Upper lobe of left lung (tissue), 6 donors: ENCODE data around the gene DNALI1. TPM values are rescaled to one million over a fixed set of nuclear protein-coding genes. Genes with fewer than 3 reads are reported as not detected.
A peak's percentile ranks its signal among the peaks of the same experiment; 100 is the strongest.

ENCODE experiments used
- ATAC-seq, 2 donors: fragments of 200-7000 bp; cut with Tn5 transposase; one replicate each; pipeline ENCODE4 v1.9.1; 2022; ENCODE audit warnings: mild to moderate bottlenecking in 2 of 2, moderate library complexity in 2 of 2; ENCODE audit not compliant: low FRiP score in 2 of 2
- DNase-seq, 2 donors: peaks; one replicate each; pipeline ENCODE4 v3.0.0-alpha.2; 2019 to 2020
- H3K27ac ChIP-seq, 4 donors: fragments of 200-600 bp; sonication (generic); one replicate each; pipeline ENCODE4 v1.5.1; 2016 to 2019
- H3K27me3 ChIP-seq, 4 donors: fragments of 200-600 bp; sonication (generic); one replicate each; pipeline ENCODE4 v1.5.1; 2017 to 2019
- H3K36me3 ChIP-seq, 4 donors: fragments of 200-600 bp; sonication (generic); one replicate each; pipeline ENCODE4 v1.5.1; 2016 to 2019
- H3K4me1 ChIP-seq, 4 donors: fragments of 200-600 bp; sonication (generic); one replicate each; pipeline ENCODE4 v1.5.1; 2018 to 2019
- H3K4me3 ChIP-seq, 4 donors: fragments of 200-600 bp; sonication (generic); one replicate each; pipeline ENCODE4 v1.5.1; 2017 to 2019; ENCODE audit warnings: mild to moderate bottlenecking in 2 of 4, moderate library complexity in 1 of 4
- H3K9me3 ChIP-seq, 4 donors: fragments of 200-600 bp; sonication (generic); one replicate each; pipeline ENCODE4 v1.5.1; 2018 to 2019
- CTCF ChIP-seq, 6 experiments: fragments of 450-650 bp in 4 of 6; fragments of 200-600 bp in 2 of 6; sonication (generic) in 2 of 6; IDR thresholded peaks; one replicate each; pipeline ENCODE4 v1.5.1; 2016 to 2019; ENCODE audit warnings: antibody characterized with exemption in 6 of 6
- EP300 ChIP-seq, 4 donors: sonication (generic); formaldehyde crosslinking; IDR thresholded peaks; one replicate each; pipeline ENCODE4 v1.5.1; 2017; ENCODE audit warnings: antibody characterized with exemption in 4 of 4, control low read depth in 2 of 4
- POLR2A ChIP-seq, 4 donors: fragments of 450-650 bp; IDR thresholded peaks; one replicate each; pipeline ENCODE4 v1.5.1; 2016 to 2017; ENCODE audit warnings: antibody characterized with exemption in 4 of 4, mild to moderate bottlenecking in 2 of 4
- POLR2AphosphoS5 ChIP-seq, 2 donors: sonication (generic); formaldehyde crosslinking; IDR thresholded peaks; one replicate each; pipeline ENCODE4 v1.5.1; 2017; ENCODE audit warnings: antibody characterized with exemption in 2 of 2
- WGBS, 2 donors: methylation state at CpG; one replicate each; pipeline ENCODE4 v1.1.5; 2017 to 2018; 5-methylcytosine and 5-hydroxymethylcytosine counted together
- total RNA-seq, 6 donors: library from RNA; depleted of rRNA in 4 of 6; stranded (reverse); fragments of >200 nt in 4 of 6; gene quantifications; one replicate each; pipeline versions ENCODE4 v1.1.0 to v1.2.1, GENCODE V29; 2016 to 2021
- donor health status: DM: no; HTN: no; CAD: no; lungs with moderate emphysema.
- donor health status: DM: no; HTN: yes; CAD: no; lungs with severe emphysema.

Gene DNALI1
- total RNA-seq, 6 donors from 2014 or later: 12.3 to 41.9 (median 23.4) TPM

- ATAC-seq (no peak), DNase-seq (no peak)
- 59 to 72% methylated on average over 5 of the region's 5 CpGs for WGBS, 2 donors
- H3K27ac ChIP-seq: no peak overlapping the region
- no peaks in the 10 kb centered on the region for H3K27me3 ChIP-seq
- H3K9me3 ChIP-seq: no peaks in the 10 kb centered on the region
- no peak for TF ChIP-seq EP300 (IDR thresholded peaks at IDR 0.05)
- no peak for TF ChIP-seq POLR2AphosphoS5 (IDR thresholded peaks at IDR 0.05)
- TF ChIP-seq POLR2A (IDR thresholded peaks at IDR 0.05): no peak
- TF ChIP-seq CTCF (IDR thresholded peaks at IDR 0.05): no peak
- H3K4me1 ChIP-seq: no peaks in the 10 kb centered on the region
- H3K36me3 ChIP-seq: peaks cover 17 to 99% (median 57%) of the 10 kb centered on the region in 4 donors
- no peak overlapping the region for H3K4me3 ChIP-seq
Measured at GRCh38 chr1:37545019-37545418, 11.7 kb upstream of the DNALI1 start.

- Histone ChIP-seq H3K27ac (no peak overlapping the region), H3K36me3 (peaks cover 6 to 73% (median 39%) of the 10 kb centered on the region in 4 donors), H3K27me3 (no peaks in the 10 kb centered on the region), H3K4me3 (no peak overlapping the region), H3K4me1 (peaks cover 10 to 20% (median 14%) of the 10 kb centered on the region in 4 donors), H3K9me3 (no peaks in the 10 kb centered on the region)
- ATAC-seq (no peak), DNase-seq (no peak)
- TF ChIP-seq POLR2A (IDR thresholded peaks at IDR 0.05): no peak
- TF ChIP-seq CTCF (IDR thresholded peaks at IDR 0.05): no peak
- TF ChIP-seq POLR2AphosphoS5 (IDR thresholded peaks at IDR 0.05): no peak
- TF ChIP-seq EP300 (IDR thresholded peaks at IDR 0.05): no peak
- WGBS, 2 donors: 92% methylated on average over 6 of the region's 6 CpGs
Measured at GRCh38 chr1:37549341-37549740, 7.4 kb upstream of the DNALI1 start.

GRCh38 chr1:37553598-37553926, 3.2 kb upstream of the DNALI1 start:
- WGBS, 2 donors: 3 to 8% methylated on average over 9 to 11 of the region's 11 CpGs

GRCh38 chr1:37553927-37554808, 2.6 kb upstream of the DNALI1 start, which contains the start of gene SNIP1:
Gene SNIP1 (minus strand): TSS chr1:37554293. CDS start chr1:37554229, 64 bp downstream.
- Histone ChIP-seq H3K36me3 (peaks cover 0 to 25% (median 9%) of the 10 kb centered on the region in 4 donors), H3K9me3 (no peaks in the 10 kb centered on the region), H3K4me1 (peaks cover 22 to 43% (median 25%) of the 10 kb centered on the region in 4 donors), H3K4me3 (peak within 1 kb of the TSS; percentile 86 to 99 (median 98)), H3K27ac (peak within 1 kb of the TSS; percentile 91 to 95 (median 94)), H3K27me3 (no peaks in the 10 kb centered on the region)
- DNase-seq (peak; percentile 90 to 93), ATAC-seq (peak; percentile 92 to 95)
- TF ChIP-seq POLR2A (IDR thresholded peaks at IDR 0.05): peak in 3 of 4 donors; percentile 28 to 83 (median 78)
- peak in 2 of 6 experiments; percentile 11 to 18 for TF ChIP-seq CTCF (IDR thresholded peaks at IDR 0.05)
- peak; percentile 91 to 95 for TF ChIP-seq POLR2AphosphoS5 (IDR thresholded peaks at IDR 0.05)
- TF ChIP-seq EP300 (IDR thresholded peaks at IDR 0.05): peak in 1 of 4 donors; percentile 63
- WGBS, 2 donors: 20 to 34% methylated on average over 18 to 35 of the region's 54 CpGs

More at GRCh38 chr1:37553598-37553926, 3.2 kb upstream of the DNALI1 start:
- H3K9me3 ChIP-seq: no peaks in the 10 kb centered on the region
- ATAC-seq (no peak), DNase-seq (no peak)
- no peak for TF ChIP-seq EP300 (IDR thresholded peaks at IDR 0.05)
- no peak for TF ChIP-seq POLR2AphosphoS5 (IDR thresholded peaks at IDR 0.05)
- TF ChIP-seq CTCF (IDR thresholded peaks at IDR 0.05): no peak
- no peak for TF ChIP-seq POLR2A (IDR thresholded peaks at IDR 0.05)
- H3K4me3 ChIP-seq: peak overlapping the region; percentile 86 to 99 (median 98)
- H3K27ac ChIP-seq: peak overlapping the region; percentile 91 to 95 (median 94)
- peaks cover 22 to 43% (median 25%) of the 10 kb centered on the region in 4 donors for H3K4me1 ChIP-seq
- H3K36me3 ChIP-seq: peaks cover 0 to 30% (median 12%) of the 10 kb centered on the region in 4 donors
- no peaks in the 10 kb centered on the region for H3K27me3 ChIP-seq
